NCI-H226 (cell line): ENCODE results near the gene CLN6.
"Not testable (repeated sequence)": the region's sequence is repeated elsewhere in the genome, so short reads cannot be mapped to it uniquely, and the experiment has no call there.

Experiments
- DNase-seq: peaks from one replicate; pipeline ENCODE4 v3.0.0-alpha.2; 2015

The CLN6 gene

GRCh38 chr15:68205558-68205944 is 24.0 kb downstream of the CLN6 start:
- DNase-seq = no peak

DNA sequence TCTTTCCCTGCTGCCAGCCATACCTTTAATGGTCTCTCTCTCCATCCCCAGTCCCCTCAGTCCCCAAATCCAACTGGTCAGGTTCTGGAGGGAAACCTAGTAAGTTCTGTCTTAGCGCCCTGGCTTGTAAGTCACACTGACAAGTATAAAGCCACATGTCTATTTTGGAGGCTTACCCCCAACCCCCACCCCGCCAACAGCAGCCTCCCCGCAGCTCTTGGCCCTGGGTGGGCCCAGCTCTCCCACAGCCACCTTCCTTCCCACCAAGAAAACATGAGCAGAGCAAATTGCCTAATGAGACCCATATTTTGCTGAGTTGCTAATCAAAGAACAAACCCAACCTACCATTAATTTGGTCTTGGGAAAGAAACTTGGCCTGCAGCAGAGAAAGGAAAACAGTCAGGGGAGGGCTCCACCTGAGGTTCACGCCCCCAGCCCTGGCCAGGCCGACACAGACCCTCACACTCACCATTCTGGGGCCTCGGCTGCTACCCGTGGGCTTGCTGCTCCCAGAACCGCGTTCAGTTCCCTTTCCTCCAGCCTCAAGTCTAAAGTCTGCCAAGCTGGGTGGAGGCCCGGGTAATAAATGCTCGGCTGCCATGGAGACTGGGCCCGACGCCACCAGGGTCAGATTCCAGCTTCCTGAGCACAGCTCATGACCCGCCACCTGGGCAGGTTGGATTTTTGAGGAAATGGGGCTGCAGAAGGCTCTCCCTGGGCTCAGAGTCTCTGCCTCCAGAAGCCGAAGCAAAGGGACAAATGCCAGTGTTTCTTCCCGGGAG is 24.6 kb downstream of the CLN6 start, which contains the start of gene CALML4:
CALML4 (minus strand) TSS at position 557 of the 782 bp plus-strand sequence; CDS start at position 472, 85 bp downstream.
- DNase-seq = no peak

GRCh38 chr15:68204361-68204760 is 25.2 kb downstream of the CLN6 start:
- no peak for DNase-seq

GRCh38 chr15:68203956-68204355 is 25.6 kb downstream of the CLN6 start:
- DNase-seq = no peak

- DNase-seq = no peak
These were observed 26.0 kb downstream of the CLN6 start for GRCh38 chr15:68203486-68203885.

DNA sequence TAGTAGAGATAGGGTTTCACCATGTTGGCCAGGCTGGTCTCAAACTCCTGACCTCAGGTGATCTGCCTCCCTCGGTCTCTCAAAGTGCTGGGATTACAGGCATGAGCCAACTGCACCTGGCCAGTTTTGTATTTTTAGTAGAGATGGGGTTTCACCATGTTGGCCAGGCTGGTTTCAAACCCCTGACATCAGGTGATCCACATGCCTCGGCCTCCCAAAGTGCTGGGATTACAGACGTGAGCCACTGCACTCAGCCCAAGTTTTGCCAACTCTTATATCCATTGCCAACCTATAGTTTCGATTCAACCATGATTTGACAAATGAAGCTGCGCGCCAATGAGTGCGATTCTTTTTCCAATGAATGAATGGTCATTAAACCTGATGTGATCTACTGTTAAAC is 26.5 kb downstream of the CLN6 start:
- DNase-seq = not testable (repeated sequence)

- no peak for DNase-seq
These were observed 27.7 kb downstream of the CLN6 start for GRCh38 chr15:68201879-68202261.

- no peak for DNase-seq
These were observed 28.2 kb downstream of the CLN6 start for GRCh38 chr15:68201153-68201878.

DNA sequence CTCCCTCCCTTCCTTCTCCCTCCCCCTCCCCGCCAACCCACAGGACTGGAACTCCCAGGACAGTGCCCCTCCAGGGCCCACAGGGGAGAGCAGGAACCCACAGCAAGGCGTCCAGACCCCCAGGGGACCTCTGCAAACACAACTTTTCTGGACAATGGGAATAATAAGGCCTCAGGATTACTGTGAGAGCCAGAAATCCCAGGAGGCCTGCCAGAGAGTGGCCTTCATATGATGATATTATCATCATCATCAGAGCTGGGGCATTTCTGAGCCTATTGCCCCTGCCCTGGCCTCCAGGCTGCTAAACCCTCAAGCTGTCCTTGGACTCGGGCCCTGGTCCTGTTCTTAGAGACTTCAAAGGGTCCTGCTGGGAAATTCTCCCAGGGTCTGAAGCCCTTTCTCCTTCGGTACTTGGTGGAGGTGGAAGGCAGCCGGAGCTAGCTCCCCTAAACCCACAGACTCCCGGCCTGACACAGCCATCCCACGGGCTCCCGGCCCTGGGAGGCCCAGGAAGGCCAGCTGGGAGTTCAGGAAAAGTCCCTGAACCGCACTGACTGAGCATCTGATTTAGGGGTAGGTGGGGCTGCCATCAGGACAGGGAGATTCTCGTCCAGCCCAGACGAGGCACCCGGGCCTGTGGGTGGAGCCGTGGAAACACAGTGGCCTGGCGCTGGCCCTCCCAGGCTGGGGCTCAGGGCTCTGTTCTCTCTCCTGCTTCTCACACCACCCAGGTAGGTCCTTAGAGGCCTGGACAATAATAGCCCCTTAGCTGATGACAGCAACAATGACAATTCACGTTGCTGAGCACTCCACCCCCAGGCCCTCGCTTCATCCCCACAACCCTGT is 29.3 kb downstream of the CLN6 start:
- no peak for DNase-seq

- no peak for DNase-seq
These were observed 30.2 kb downstream of the CLN6 start for GRCh38 chr15:68199340-68199739.

DNA sequence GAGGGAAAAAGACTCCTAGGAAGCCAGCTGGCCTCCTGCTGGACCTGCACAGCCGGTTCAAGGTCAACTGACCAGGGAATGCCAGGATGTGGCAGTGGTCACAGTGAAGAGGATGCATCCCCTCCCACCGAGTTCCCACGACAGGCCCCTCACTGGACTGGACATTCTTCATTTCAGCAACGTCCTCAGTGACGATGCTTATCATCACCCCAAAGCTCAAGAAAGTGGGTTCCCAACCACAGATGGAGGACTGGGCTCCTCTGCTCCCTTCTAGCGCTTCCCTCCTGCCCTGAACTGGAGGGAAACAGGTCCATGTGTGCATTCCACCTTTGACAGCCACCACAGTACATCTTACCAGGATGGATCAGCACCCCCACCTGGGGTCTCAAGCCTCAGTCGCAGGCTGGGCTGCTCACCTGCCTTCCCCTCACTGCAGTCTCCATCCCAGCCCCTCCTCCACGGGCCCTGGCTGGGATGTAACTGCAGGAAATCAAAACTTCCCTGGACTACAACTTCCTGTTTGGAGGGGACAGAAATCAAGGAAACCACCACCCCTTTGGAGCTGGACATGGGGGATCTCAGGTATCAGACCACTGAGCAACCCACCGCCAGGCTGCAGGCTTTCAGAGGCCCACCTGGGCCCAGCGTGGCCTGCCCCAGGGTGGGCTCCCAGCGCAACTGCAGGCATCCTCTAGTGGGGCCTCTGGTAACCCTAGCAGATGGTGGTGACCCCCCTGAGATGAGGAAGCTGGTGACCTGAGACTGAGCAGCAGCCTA is 31.7 kb downstream of the CLN6 start:
- DNase-seq = no peak

DNA sequence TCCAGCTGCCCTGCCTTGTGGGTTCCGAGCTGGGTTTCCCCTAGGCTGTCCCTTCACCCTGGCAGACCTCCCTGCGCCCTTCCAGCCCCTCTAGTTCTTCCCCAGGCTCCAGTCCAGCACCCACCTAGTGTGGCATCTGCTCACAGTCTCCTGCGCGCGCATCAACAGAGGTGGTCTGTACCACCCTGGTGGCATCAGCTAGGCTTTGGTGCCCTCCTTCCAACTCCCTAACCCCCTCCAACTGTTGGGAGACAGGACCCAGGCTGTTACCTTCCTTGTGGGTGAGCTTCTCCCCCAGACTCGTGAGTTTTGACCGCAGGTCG is 32.4 kb downstream of the CLN6 start:
- DNase-seq = no peak

DNA sequence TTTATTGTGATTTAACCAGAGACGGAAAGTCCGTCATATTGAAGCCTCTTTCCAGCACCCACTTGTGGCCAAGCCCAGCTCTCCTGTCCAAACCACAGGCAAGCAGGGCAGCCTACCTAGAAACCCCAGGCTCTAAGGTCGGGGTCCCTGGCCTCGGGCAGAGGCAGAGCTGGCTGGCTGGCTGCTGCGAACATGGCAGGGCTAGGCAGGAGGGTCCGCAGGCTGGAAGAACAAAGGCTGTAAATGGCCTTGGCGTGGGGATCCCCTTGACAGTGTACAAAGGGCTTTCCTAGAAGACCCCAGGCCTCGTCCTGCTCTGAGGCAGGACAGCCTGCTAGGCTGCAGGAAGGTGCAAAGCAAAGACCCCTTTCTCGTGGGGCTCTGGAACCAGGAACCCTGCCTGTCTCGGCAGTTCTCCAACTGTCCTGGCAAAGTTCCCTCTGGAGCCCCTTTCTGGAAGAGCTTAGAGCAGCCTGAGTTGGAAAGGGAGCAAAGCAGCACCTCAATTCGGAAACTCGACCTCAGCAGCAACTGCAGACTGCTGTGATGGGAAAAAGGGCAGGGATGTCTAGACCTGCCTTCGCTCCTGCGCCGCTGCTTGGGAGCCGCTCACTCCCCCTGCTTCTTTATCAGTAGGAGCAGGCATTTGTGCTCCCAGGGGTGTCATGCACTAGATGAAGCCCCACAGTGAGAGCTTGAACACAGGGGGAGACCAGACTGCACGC is 32.9 kb downstream of the CLN6 start:
- no peak for DNase-seq

- no peak for DNase-seq
These were observed 34.0 kb downstream of the CLN6 start for GRCh38 chr15:68195336-68196112.

DNA sequence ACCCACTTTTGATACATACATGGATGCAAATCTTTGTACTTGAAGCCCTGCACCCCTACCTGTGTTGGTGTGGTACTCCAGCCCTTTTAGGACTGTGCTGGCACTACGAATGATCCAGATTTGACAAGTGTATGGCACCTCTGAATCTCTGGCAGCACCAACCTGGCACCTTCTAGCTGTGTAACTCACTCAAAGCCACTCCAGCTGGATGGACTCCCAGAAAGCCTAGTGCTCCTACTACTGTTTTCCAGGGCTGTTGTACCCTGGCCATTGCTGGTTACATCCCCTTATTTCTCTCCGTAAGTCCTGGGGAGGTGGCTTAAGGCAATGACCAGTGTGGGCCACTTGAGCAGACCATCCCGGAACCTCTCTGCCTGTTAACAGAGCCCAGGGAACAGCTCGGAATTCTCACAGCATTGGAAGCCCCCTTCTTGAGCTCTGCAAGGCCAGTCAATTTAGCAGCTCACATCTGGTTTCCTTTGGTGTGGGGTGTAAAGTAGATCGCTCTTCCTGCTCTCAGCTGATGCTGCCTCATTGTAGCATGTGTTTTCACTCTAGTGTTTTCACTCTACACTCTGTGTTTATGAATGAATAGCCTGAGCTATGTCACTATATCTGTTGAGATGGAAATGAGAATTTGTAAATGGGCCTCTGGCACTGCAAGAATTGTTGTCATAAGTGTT is 36.6 kb downstream of the CLN6 start:
- no peak for DNase-seq

GRCh38 chr15:68192117-68192516 is 37.4 kb downstream of the CLN6 start:
- DNase-seq = no peak

DNA sequence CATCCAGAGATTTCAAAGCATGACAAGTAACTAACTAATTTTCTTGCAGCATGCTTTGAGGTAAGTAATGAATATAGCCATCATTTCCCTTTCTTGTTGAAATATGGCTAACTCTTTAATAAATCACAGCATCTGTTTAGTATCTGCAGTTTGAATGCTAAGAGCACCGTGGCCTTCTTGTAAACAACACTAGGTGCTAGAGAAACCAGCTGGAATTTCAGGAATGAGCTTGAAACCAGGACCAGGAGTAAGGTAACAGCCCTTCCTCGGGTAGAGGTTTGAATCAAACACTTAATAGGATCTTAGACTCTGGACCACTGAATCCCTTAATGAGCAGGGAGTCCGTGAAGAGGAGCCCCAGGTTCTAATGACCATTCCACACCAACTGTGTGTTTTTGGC is 38.0 kb downstream of the CLN6 start:
- no peak for DNase-seq

DNA sequence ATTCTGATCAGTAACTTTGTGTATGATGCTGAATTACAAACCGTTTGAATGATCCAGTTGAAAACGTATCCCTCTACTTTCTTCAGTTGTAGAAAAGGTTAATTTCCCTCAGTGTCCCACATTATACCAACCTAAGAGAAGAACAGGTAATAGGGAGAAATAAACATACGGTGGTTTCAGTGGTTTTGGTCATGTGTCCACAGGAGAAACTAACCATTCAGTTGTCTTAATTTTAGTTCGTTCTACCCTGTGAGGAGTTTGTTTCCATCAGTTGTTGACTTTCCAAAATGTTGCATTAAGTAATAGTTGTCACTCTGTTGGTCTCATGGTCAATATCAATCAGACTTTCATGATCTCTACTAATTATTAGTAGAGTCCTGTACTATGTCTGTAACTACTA is 39.5 kb downstream of the CLN6 start:
- DNase-seq = no peak

GRCh38 chr15:68188647-68189046 is 40.9 kb downstream of the CLN6 start:
- no peak for DNase-seq

DNA sequence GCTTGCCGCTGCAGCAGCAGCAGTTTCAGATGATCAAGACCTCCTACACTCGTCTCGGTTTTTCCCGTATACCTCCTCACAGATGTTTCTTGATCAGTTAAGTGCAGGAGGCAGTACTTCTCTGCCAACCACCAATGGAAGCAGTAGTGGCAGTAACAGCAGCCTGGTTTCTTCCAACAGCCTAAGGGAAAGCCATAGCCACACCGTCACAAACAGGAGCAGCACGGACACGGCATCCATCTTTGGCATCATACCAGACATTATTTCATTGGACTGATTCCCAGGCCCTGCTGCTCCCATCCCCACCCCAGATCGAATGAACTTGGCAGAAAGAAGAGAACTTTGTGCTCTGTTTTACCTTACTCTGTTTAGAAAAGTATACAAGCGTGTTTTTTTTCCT is 42.0 kb downstream of the CLN6 start:
- DNase-seq = peak; percentile 69
